HUES64 (cell line): Measurements from ENCODE around the gene MDM4.
"Not testable (repeated sequence)": the region's sequence is repeated elsewhere in the genome, so short reads cannot be mapped to it uniquely, and the experiment has no call there.

Source experiments
- H3K27ac ChIP-seq: 2 replicates; pipeline ENCODE4 v1.7.0; 2013; ENCODE audit warnings: low read depth, low read length, inconsistent platforms
- H3K27me3 ChIP-seq: 2 replicates; pipeline ENCODE4 v1.6.1; 2013; ENCODE audit warnings: mild to moderate bottlenecking, low read length; ENCODE audit not compliant: insufficient read depth
- H3K36me3 ChIP-seq: 2 replicates; pipeline ENCODE4 v1.6.1; 2013; ENCODE audit warnings: mild to moderate bottlenecking, low read length; ENCODE audit not compliant: insufficient read depth
- H3K4me1 ChIP-seq: 2 replicates; pipeline ENCODE4 v1.6.1; 2013; ENCODE audit warnings: mild to moderate bottlenecking, low read length, moderate library complexity; ENCODE audit not compliant: insufficient read depth
- H3K4me3 ChIP-seq: 2 replicates; pipeline ENCODE4 v1.5.1; 2013; ENCODE audit warnings: mild to moderate bottlenecking, low read length, moderate library complexity
- H3K9ac ChIP-seq: 2 replicates; pipeline ENCODE4 v1.6.1; 2013; ENCODE audit warnings: mild to moderate bottlenecking, low read depth, low read length
- H3K9me3 ChIP-seq: 2 replicates; pipeline ENCODE4 v1.6.1; 2013; ENCODE audit warnings: low read depth, low read length; ENCODE audit not compliant: insufficient read depth
- WGBS: fragments of 150-250, 120-280 bp; methylation state at CpG from one replicate; pipeline ENCODE4 v1.1.7; 2013; ENCODE audit warnings: missing lambda C conversion rate; 5-methylcytosine and 5-hydroxymethylcytosine counted together

Gene MDM4

DNA sequence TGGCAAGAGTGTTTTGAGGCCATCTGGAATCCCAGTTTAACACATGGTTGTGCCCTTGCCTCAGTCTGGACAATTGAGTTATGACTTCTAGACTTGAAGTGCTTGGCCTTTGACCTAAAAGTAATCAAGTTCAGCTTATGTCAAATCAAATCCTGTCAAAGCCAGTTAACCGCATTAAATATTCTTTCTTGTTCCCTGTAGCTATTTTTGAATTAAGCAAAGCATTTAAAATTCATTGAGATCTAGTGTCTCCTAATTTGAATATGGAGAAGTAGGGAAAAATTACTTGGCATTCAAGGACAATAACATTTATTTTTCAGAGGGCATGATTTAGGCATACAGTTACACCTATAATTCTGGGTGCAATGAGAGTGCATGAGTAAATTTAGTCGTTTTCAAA is 32.1 kb downstream of the MDM4 start:
- Histone ChIP-seq H3K27me3 (no peaks in the 10 kb centered on the region), H3K27ac (no peak overlapping the region), H3K4me1 (no peaks in the 10 kb centered on the region), H3K9me3 (no peaks in the 10 kb centered on the region), H3K4me3 (no peak overlapping the region), H3K36me3 (peaks cover 91% of the 10 kb centered on the region), H3K9ac (no peak overlapping the region)
- 100% methylated on average over 1 of the region's 2 CpGs for WGBS

DNA sequence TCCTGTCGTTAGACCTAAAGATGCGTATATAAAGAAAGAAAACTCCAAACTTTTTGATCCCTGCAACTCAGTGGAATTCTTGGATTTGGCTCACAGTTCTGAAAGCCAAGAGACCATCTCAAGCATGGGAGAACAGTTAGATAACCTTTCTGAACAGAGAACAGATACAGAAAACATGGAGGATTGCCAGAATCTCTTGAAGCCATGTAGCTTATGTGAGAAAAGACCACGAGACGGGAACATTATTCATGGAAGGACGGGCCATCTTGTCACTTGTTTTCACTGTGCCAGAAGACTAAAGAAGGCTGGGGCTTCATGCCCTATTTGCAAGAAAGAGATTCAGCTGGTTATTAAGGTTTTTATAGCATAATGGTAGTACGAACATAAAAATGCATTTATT is 33.1 kb downstream of the MDM4 start:
- no peak overlapping the region for H3K9ac ChIP-seq
- no peak overlapping the region for H3K4me3 ChIP-seq
- no peak overlapping the region for H3K27ac ChIP-seq
- H3K4me1 ChIP-seq: no peaks in the 10 kb centered on the region
- peaks cover 91% of the 10 kb centered on the region for H3K36me3 ChIP-seq
- H3K27me3 ChIP-seq: no peaks in the 10 kb centered on the region
- H3K9me3 ChIP-seq: no peaks in the 10 kb centered on the region
- WGBS: 96% methylated on average over 6 of the region's 6 CpGs

GRCh38 chr1:204550926-204551325 is 34.7 kb downstream of the MDM4 start:
- no peaks in the 10 kb centered on the region for H3K9me3 ChIP-seq
- no peaks in the 10 kb centered on the region for H3K27me3 ChIP-seq
- no peak overlapping the region for H3K27ac ChIP-seq
- H3K9ac ChIP-seq: no peak overlapping the region
- H3K4me1 ChIP-seq: no peaks in the 10 kb centered on the region
- H3K4me3 ChIP-seq: no peak overlapping the region
- peaks cover 76% of the 10 kb centered on the region for H3K36me3 ChIP-seq
- 88% methylated on average over 5 of the region's 5 CpGs for WGBS

DNA sequence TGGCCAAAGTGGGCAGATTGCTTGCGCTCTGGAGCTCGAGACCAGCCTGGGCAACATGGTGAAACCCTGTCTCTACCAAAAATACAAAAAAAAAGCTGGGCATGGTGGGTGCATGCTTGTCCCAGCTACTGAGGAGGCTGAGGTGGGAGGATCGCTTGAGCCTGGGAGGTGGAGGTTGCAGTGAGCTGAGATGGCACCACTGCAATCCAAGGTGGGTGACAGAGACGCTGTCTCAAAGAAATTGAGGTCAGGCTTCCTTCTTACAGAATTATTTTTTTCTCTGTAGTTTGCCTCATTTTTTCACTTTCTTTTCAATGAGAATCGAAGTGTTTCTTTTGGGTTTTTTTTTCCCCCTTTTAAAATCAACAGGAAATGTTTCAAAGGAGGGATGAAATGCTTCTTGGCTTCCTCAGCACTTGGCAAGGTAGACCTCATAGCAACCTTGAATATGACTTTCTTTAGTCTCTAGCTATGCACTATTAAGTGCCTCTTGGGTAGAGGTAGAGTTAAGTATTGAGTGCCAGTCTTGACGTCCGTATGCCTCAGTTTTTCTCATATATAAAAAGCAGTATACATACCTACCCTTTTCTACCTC is 40.3 kb downstream of the MDM4 start:
- Histone ChIP-seq H3K4me1 (peaks cover 11% of the 10 kb centered on the region), H3K4me3 (no peak overlapping the region), H3K9me3 (no peaks in the 10 kb centered on the region), H3K36me3 (peaks cover 22% of the 10 kb centered on the region), H3K27me3 (no peaks in the 10 kb centered on the region), H3K27ac (no peak overlapping the region), H3K9ac (no peak overlapping the region)
- 98% methylated on average over 5 of the region's 7 CpGs for WGBS

- Histone ChIP-seq H3K4me1 (peaks cover 11% of the 10 kb centered on the region), H3K27me3 (no peaks in the 10 kb centered on the region), H3K36me3 (peaks cover 12% of the 10 kb centered on the region; the same call in 1 of the 2 replicates), H3K4me3 (no peak overlapping the region), H3K27ac (no peak overlapping the region), H3K9me3 (no peaks in the 10 kb centered on the region), H3K9ac (no peak overlapping the region)
- WGBS: 98% methylated on average over 2 of the region's 2 CpGs
Measured at GRCh38 chr1:204558467-204558866, 42.3 kb downstream of the MDM4 start.

DNA sequence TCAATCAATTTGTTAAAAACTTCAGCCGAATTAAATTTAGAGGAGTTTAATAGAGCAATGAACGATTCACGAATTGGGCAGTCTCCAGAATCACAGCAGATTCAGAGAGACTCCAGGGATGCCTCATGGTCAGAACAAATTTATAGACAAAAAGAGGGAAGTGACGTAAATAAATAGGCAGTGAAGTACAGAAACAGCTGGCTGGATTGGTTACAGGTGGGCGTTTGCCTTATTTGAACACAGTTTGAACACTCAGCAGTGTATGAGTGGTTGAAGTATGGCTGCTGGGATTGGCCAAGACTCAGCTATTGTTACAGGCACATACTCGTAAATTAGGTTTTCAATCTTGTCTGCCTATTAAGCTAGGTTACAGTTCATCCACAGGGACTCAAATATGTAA is 43.8 kb downstream of the MDM4 start:
- WGBS: 91% methylated on average over 6 of the region's 6 CpGs
- Histone ChIP-seq H3K4me1 (peaks cover 16% of the 10 kb centered on the region), H3K27ac (peak overlapping the region; percentile 19; the same call in 1 of the 2 replicates)
- H3K9ac ChIP-seq, H3K36me3 ChIP-seq, H3K27me3 ChIP-seq, H3K9me3 ChIP-seq, H3K4me3 ChIP-seq: not testable (repeated sequence)

GRCh38 chr1:204560590-204561150 is 44.5 kb downstream of the MDM4 start:
- Histone ChIP-seq H3K27ac (peak overlapping the region; percentile 19; the same call in 1 of the 2 replicates), H3K36me3 (peaks cover 3% of the 10 kb centered on the region; the same call in 1 of the 2 replicates), H3K4me3 (no peak overlapping the region), H3K4me1 (peaks cover 21% of the 10 kb centered on the region), H3K27me3 (no peaks in the 10 kb centered on the region), H3K9me3 (no peaks in the 10 kb centered on the region), H3K9ac (no peak overlapping the region)

- Histone ChIP-seq H3K9ac (no peak overlapping the region), H3K36me3 (peaks cover 3% of the 10 kb centered on the region; the same call in 1 of the 2 replicates), H3K27ac (no peak overlapping the region), H3K4me3 (no peak overlapping the region), H3K27me3 (no peaks in the 10 kb centered on the region), H3K9me3 (no peaks in the 10 kb centered on the region), H3K4me1 (peaks cover 29% of the 10 kb centered on the region)
- WGBS: 94% methylated on average over 37 of the region's 37 CpGs
Measured at GRCh38 chr1:204562075-204562990, 46.1 kb downstream of the MDM4 start.

DNA sequence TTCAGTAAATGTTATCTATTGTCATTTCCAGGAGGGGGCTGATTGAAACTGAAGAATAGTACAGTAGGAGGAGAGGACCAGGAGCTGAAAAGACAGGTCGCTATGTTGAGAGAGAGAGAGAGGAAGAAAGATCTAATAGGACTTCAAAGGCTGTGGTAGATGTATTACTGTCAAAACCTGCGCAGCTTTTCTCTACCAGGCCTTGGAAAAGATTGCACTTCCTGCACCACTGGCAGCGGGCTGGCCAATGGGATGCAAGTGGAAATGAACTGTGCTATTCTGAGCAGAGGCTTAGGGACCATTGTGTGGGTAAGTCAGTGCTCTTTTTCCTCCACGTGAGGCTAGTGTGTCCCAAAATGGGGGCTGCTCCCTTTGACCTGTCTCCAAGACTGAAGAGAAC is 47.1 kb downstream of the MDM4 start:
- Histone ChIP-seq H3K27me3 (no peaks in the 10 kb centered on the region), H3K9me3 (no peaks in the 10 kb centered on the region), H3K9ac (no peak overlapping the region), H3K4me1 (peaks cover 29% of the 10 kb centered on the region), H3K4me3 (no peak overlapping the region), H3K36me3 (peaks cover 3% of the 10 kb centered on the region; the same call in 1 of the 2 replicates), H3K27ac (no peak overlapping the region)
- WGBS: 91% methylated on average over 4 of the region's 4 CpGs

- Histone ChIP-seq H3K9ac (no peak overlapping the region), H3K27me3 (no peaks in the 10 kb centered on the region), H3K9me3 (no peaks in the 10 kb centered on the region), H3K27ac (no peak overlapping the region), H3K36me3 (peaks cover 2% of the 10 kb centered on the region; the same call in 1 of the 2 replicates), H3K4me1 (peaks cover 29% of the 10 kb centered on the region), H3K4me3 (no peak overlapping the region)
- 92% methylated on average over 3 of the region's 3 CpGs for WGBS
Measured at GRCh38 chr1:204563780-204564179, 47.6 kb downstream of the MDM4 start.

GRCh38 chr1:204564835-204565234 is 48.6 kb downstream of the MDM4 start:
- no peak overlapping the region for H3K9ac ChIP-seq
- no peaks in the 10 kb centered on the region for H3K36me3 ChIP-seq
- no peak overlapping the region for H3K4me3 ChIP-seq
- 46% methylated on average over 4 of the region's 4 CpGs for WGBS
- H3K4me1 ChIP-seq: peaks cover 29% of the 10 kb centered on the region
- no peaks in the 10 kb centered on the region for H3K9me3 ChIP-seq
- no peak overlapping the region; the same call in 1 of the 2 replicates for H3K27ac ChIP-seq
- H3K27me3 ChIP-seq: no peaks in the 10 kb centered on the region
